UCSD-AML1 (cell line): Measurements from ENCODE around the gene PLCB1.
"Not testable (repeated sequence)": the region's sequence is repeated elsewhere in the genome, so short reads cannot be mapped to it uniquely, and the experiment has no call there.

Source experiments
- DNase-seq: peaks from one replicate; lab custom pipeline; 2025; ENCODE audit not compliant: unreplicated experiment; lab: John Stamatoyannopoulos, UW

The PLCB1 gene

GRCh38 chr20:8362457-8362856 lies 230.4 kb downstream of the PLCB1 start:
- DNase-seq: no peak

GRCh38 chr20:8363970-8364733 lies 232.1 kb downstream of the PLCB1 start:
- DNase-seq: no peak

GRCh38 chr20:8364734-8365078 lies 232.6 kb downstream of the PLCB1 start:
- DNase-seq: no peak

GRCh38 chr20:8365634-8366033 lies 233.6 kb downstream of the PLCB1 start:
- no peak for DNase-seq

- no peak for DNase-seq
These were observed 234.3 kb downstream of the PLCB1 start for GRCh38 chr20:8366303-8366923.

- DNase-seq: peak; percentile 19
These were observed 235.6 kb downstream of the PLCB1 start for GRCh38 chr20:8367689-8368088.

- DNase-seq: peak; percentile 12
These were observed 236.6 kb downstream of the PLCB1 start for GRCh38 chr20:8368670-8369069.

- no peak for DNase-seq
These were observed 237.2 kb downstream of the PLCB1 start for GRCh38 chr20:8369311-8369710.

GRCh38 chr20:8370774-8371173 lies 238.7 kb downstream of the PLCB1 start:
- DNase-seq: no peak

GRCh38 chr20:8372824-8373380 lies 240.8 kb downstream of the PLCB1 start:
- DNase-seq: no peak

GRCh38 chr20:8373579-8373978 lies 241.5 kb downstream of the PLCB1 start:
- no peak for DNase-seq

GRCh38 chr20:8375898-8376297 lies 243.8 kb downstream of the PLCB1 start:
- DNase-seq: no peak

- DNase-seq: no peak
These were observed 244.9 kb downstream of the PLCB1 start for GRCh38 chr20:8376940-8377339.

- DNase-seq: not testable (repeated sequence)
These were observed 247.1 kb downstream of the PLCB1 start for GRCh38 chr20:8379125-8379524.

- peak; percentile 17 for DNase-seq
These were observed 253.2 kb downstream of the PLCB1 start for GRCh38 chr20:8385247-8385646.

- no peak for DNase-seq
These were observed 254.9 kb downstream of the PLCB1 start for GRCh38 chr20:8386991-8387390.

GRCh38 chr20:8388141-8388540 lies 256.1 kb downstream of the PLCB1 start:
- DNase-seq: no peak

- no peak for DNase-seq
These were observed 256.6 kb downstream of the PLCB1 start for GRCh38 chr20:8388707-8389106.

- no peak for DNase-seq
These were observed 257.4 kb downstream of the PLCB1 start for GRCh38 chr20:8389381-8390036.

GRCh38 chr20:8390037-8390433 lies 258.0 kb downstream of the PLCB1 start:
- no peak for DNase-seq

GRCh38 chr20:8390500-8390899 lies 258.4 kb downstream of the PLCB1 start:
- no peak for DNase-seq

GRCh38 chr20:8393381-8393780 lies 261.3 kb downstream of the PLCB1 start:
- DNase-seq: no peak
